MM.1S (cell line): ENCODE results near the gene SYNGR2.

ENCODE experiments used
- EZH2phosphoT487 ChIP-seq: fragments of 300-600 bp; sonication (generic); IDR thresholded peaks from 2 replicates; pipeline ENCODE4 v1.6.1; 2018; ENCODE audit warnings: antibody characterized with exemption, low read length
- TF ChIP-seq, protein P1 (sequence below): fragments of 300-600 bp; sonication (generic); IDR thresholded peaks from 2 replicates; pipeline ENCODE4 v1.5.1; 2016; ENCODE audit warnings: antibody characterized with exemption, low read length, mixed read lengths

DNA sequence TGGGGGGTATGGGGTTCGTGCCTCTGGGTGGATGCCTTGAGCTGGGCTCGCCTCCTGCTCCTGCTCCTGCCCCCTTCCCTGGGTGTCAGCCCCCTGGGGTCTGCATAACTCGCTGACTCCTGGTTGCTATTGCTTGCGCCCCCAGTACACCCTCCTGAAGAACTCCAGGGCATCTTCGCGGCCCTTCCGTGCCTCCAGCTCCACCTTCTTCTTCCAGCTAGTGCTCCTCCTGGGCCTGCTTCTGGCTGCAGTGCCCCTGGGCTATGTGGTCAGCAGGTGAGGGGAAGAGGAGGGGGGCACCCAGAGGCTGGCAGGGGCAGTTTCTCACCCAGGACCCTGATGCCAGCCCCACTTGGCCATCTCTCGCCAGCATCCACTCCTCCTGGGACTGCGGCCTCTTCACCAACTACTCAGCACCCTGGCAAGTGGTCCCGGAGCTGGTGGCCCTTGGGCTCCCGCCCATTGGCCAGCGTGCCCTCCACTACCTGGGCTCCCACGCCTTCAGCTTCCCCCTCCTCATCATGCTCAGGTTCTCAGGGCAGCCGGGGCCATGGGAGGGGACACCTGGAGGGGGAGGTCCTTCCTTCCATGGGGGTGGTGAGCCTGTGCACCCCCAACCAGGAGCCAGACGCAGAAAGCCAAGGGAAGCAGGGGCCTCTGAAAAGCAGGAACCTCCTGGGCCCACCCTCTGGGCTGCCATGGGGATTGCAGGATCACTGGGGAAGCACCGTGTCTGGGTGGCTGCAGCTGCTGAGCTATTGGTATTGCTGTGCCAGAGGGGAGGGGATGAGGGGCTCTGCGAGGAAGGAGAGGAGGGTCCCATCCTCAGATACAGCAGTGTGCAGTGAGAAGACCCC is 29.9 kb upstream of the SYNGR2 start:
- TF ChIP-seq, protein P1, sequence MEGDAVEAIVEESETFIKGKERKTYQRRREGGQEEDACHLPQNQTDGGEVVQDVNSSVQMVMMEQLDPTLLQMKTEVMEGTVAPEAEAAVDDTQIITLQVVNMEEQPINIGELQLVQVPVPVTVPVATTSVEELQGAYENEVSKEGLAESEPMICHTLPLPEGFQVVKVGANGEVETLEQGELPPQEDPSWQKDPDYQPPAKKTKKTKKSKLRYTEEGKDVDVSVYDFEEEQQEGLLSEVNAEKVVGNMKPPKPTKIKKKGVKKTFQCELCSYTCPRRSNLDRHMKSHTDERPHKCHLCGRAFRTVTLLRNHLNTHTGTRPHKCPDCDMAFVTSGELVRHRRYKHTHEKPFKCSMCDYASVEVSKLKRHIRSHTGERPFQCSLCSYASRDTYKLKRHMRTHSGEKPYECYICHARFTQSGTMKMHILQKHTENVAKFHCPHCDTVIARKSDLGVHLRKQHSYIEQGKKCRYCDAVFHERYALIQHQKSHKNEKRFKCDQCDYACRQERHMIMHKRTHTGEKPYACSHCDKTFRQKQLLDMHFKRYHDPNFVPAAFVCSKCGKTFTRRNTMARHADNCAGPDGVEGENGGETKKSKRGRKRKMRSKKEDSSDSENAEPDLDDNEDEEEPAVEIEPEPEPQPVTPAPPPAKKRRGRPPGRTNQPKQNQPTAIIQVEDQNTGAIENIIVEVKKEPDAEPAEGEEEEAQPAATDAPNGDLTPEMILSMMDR, result no peak
- no peak for TF ChIP-seq EZH2phosphoT487
